GM20431 (cell line): Measurements from ENCODE around the gene PLEKHM3.

Source experiments
- in situ Hi-C: fragments of 300-500 bp; cut with MseI, MboI; formaldehyde crosslinking; loops from one replicate; pipeline ENCODE4 v1.15.0; 2020; ENCODE audit warnings: low sequenced_read_pairs; ENCODE audit not compliant: unreplicated experiment

Gene PLEKHM3

DNA sequence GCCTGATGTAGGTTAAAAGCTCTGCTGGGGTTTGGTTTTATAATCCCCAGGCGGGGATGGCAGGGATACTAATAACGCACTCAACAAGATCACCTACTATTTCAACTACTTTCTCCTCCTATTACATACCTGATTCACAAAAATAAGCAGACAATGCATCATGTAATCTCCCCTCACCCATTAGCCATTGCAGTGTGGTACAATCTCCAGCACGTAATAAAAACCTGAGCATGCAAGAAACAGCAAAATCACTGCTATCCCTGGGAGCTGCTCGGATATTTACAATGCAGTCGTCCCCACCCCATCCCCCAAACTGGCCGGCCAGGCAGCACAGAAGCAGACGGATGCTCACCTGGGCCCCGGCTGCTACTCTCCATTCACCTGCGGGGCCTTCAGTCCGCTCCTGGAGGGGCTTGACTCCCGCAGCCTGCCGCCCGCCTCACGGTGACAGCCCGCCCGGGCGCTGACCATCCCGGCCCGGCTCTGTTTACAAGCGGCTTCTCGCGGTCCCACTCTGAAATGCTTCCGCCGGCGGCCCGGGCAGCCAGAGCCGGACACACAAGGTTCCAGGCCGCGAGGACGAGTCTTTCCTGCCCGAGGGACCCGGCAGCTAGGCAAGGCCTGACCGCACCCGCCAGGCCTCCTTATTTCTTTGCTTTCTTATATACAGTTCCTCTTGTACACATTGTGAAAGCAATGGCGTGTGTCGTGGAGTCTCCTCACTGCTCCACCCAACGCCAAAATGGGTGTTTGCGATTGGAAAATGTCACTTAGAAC lies at the start of gene PLEKHM3:
Gene PLEKHM3 (minus strand): TSS at position 491 of the 777 bp plus-strand sequence. CDS start 23,888 bp downstream, outside the sequence.
- in situ Hi-C loops = loop anchor here (25.0 kb wide), 2 partner anchors 263 to 388 kb away; partner anchors contain the start of genes FZD5 and METTL21A

DNA sequence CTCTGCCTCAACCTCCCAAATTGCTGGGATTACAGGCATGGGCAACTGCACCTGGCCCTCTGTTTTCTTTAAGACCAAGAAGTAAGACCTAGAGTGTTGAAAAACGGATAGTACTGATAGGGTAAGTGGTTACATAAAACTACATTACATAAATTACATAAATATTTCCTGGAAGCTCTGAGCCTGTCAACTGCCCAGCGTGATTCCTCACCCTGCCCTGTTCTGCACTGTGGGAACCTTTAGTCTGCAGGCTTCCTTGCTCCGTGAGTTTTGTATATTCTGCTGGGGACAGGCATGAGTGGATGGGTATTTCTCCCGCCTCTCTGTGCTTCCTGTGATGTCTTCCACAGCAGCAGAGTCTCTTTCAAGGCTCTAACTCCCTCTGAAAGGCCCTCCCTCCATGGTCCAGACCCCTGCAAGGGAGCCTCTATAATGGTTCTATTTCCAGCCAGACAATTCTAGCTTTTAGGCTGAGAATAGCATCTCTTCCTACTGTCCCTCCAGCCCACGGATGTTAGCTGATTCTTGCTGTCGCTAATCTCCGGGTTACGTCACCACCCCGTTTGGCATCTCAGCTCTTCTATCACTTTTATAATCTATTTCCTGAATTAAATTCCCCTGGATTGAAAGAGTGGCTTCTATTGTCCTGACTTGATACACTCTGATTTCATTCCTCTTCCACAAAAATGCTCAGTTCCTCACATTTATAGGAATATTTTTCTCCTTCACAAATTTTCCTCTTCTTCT lies 49.5 kb upstream of the PLEKHM3 start:
- in situ Hi-C loops = no loop called here

DNA sequence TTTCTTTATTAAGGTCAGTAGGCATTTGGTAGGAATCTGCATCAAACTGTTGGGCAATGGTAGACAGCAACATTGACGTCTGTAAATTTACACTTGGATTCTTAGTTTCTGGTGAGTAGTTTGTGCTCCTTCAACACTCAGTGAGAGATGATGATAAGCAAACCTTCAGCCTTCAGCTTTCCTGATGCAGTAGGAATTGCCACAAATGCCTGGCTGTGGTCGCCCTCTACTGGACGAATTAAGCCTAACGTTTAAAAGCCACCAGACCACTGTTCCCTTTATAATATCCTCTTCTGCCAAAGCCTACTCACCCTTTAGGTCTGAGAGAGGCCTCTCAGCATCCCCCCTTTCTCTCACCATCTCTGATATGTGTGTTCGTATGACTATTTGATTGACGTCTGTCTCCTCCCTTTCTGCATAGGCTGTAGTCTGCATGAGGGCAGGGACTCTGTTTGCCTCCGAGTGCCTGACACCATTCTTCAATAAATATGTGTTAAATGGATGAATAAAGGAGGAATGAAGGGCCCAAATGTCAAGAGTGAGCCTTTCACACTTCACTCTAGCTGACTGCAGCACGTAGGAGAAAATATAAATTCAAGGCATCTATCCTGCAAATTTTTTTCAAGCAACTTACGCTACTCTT lies 47.0 kb upstream of the PLEKHM3 start:
- in situ Hi-C loops = no loop called here

GRCh38 chr2:208069186-208069585 lies 43.9 kb upstream of the PLEKHM3 start:
- in situ Hi-C loops = no loop called here

- in situ Hi-C loops = no loop called here
Observed at GRCh38 chr2:208066016-208066415, 40.7 kb upstream of the PLEKHM3 start.

DNA sequence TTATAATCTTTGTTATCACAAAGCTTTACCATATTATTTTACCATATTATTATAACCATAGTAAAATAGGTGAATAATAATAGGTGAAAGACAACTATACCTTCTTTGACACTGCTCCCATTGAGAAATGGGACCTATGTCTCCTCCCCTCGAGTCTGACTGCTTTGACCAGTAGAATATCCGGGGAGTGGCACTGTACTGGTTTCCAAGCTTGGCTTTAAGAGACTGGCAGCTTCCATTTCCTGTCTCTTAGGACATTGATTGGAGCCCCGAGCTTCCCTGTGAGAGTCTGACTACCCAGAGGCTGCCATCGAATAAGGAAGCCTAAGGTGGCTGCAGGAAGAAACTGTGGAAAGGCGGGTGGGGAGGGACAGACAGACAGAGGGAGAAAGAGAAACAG lies 40.1 kb upstream of the PLEKHM3 start:
- in situ Hi-C loops = no loop called here

- in situ Hi-C loops = no loop called here
Observed at GRCh38 chr2:208064220-208064961, 39.1 kb upstream of the PLEKHM3 start.

- in situ Hi-C loops = no loop called here
Observed at GRCh38 chr2:208062961-208063360, 37.6 kb upstream of the PLEKHM3 start.

DNA sequence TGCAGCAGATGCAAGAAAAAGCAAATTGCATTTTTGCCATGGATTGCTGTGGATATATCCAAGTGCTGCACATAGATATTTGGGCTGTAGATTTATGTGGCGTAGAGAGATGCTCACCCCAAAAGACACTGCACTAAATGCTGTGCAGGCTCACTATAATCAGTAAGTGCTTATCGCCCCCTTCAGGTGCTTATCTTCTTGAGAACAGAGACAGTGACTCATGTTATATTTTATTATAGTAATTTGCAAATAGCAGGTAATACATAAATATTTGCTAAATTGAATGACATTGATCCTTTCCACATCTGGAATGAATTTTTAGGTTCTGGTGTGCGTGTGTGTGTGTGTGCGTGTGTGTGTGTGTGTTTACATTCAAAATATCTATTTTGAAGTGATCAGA lies 36.8 kb upstream of the PLEKHM3 start:
- in situ Hi-C loops = no loop called here

GRCh38 chr2:208057108-208057507 lies 31.8 kb upstream of the PLEKHM3 start:
- in situ Hi-C loops = no loop called here

DNA sequence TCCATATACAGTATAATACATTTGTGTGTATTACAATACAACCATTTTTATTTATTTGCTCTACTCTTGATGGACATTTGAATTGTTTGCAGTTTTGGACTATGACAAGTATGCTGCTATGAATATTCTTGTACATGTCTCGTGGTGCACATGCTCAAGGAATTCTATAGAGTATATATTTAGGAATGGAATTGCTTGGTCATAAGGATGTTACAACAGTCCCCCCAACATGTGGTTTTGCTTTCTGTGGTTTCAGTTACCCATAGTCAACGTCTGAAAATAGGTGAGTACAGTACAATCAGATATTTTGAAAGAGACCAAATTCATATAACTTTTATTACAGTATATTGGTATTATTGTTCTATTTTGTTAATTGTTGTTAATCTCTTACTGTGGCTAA lies 24.1 kb upstream of the PLEKHM3 start:
- in situ Hi-C loops = loop anchor here (25.0 kb wide), 2 partner anchors 287 to 412 kb away; partner anchors contain the start of genes FZD5 and METTL21A

- in situ Hi-C loops = loop anchor here (25.0 kb wide), 2 partner anchors 287 to 412 kb away; partner anchors contain the start of genes FZD5 and METTL21A
Observed at GRCh38 chr2:208049006-208049405, 23.7 kb upstream of the PLEKHM3 start.

DNA sequence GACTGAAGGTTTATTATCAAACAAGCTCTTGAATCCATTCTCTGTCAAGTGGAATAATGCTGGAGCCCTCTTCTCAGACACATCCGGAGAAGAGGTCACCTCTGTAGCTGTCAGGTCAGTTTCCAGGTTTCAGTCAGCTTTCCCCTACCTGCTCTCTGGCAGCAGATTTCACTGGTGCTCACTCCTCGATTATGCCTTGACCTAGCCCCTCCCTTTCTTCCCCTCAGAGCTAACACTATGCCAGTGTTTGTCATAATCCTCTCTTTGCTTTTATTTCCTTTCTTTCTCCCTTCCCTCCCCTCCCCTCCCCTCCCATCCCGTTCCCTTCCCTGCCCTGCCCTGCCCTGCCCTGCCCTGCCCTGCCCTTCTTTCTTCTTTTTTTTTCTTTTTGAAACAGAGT lies 22.5 kb upstream of the PLEKHM3 start:
- in situ Hi-C loops = loop anchor here (25.0 kb wide), 2 partner anchors 286 to 411 kb away; partner anchors contain the start of genes FZD5 and METTL21A

GRCh38 chr2:208046686-208047085 lies 21.4 kb upstream of the PLEKHM3 start:
- in situ Hi-C loops = loop anchor here (25.0 kb wide), 2 partner anchors 284 to 409 kb away; partner anchors contain the start of genes FZD5 and METTL21A

DNA sequence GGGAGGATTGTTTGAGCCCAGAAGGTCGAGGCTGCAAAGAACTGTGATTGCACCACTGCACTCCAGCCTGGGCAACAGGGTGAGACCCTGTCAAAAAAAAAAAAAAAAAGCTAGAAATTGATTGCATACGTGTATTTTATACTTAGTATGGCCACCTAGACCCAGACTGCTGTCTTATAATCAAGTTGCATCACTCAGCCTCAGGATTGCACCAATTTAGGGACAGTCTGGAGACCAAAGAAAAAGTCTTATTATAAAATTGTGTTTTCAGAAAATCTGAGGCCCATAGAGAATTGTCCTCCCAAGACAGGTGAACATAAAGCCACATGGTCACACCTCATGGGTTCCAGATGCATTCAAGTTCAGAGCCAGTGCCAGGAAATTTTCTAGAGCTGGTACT lies 17.1 kb upstream of the PLEKHM3 start:
- in situ Hi-C loops = loop anchor here (25.0 kb wide), 2 partner anchors 280 to 405 kb away; partner anchors contain the start of genes FZD5 and METTL21A

DNA sequence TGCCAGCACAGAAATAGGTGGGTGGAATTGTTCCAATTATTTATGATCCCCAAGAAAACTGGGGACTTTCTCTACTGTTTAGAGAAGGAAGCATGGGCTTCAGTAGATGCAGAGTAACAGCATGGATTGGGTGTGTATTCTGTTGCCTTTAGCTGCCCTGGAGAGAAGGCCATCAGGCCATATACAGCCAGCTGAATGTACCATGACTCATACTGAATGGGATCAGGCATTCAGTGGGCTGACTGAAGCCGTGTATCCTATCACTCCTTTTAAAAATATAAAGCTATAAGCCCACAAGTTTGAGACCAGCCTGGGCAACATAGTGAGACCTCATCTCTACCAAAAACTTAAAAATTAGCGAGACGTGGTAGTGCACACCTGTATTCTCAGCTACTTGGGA lies 16.7 kb upstream of the PLEKHM3 start:
- in situ Hi-C loops = loop anchor here (25.0 kb wide), 2 partner anchors 280 to 405 kb away; partner anchors contain the start of genes FZD5 and METTL21A

- in situ Hi-C loops = loop anchor here (25.0 kb wide), 2 partner anchors 278 to 403 kb away; partner anchors contain the start of genes FZD5 and METTL21A
Observed at GRCh38 chr2:208040199-208041171, 15.2 kb upstream of the PLEKHM3 start.
